Kidney tubule cell (primary cell): ENCODE data around the gene ALG2.

Experiments
- DNase-seq: peaks from one replicate; pipeline ENCODE4 v3.0.0-alpha.2; 2018; ENCODE audit warnings: low spot score

The ALG2 gene

DNA sequence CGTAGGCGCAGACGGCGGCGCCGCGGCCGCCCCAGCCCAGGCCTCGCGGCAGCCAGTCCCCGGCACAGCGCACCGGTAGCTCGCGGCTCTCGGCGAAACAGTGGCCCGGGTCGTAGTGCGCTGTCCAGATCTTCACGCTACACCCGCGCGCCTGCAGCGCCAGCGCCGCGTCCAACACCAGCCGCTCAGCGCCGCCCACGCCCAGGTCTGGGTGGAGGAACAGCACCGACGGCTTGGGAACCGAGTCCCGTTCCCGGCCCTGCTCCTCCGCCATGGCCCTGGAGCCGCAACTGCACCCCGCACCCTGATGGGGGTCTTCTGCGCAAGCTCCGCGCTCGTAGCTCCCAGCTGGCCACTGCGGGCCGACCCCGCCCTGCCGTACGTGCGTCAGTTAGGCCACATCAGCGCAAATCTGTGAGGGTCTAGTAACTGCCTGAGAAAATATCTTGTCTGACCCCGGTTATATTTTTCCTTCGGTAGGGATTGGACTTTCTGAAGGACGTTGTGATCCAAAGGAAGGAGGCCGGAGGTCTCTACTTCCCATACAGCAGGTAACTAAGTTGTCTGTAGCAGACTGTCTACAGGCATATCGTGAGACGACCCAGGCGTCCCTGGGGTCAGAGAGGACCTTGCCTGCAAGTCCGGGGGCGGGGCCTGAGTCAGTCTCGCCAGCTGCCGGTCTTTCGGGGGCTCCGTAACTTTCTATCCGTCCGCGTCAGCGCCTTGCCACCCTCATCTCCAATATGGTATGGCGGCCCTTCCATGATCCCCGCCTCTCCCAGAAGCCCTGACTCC is at the start of gene ALG2, which contains the start of gene SEC61B:
Gene ALG2, minus strand, starts transcription at position 322 of the 795 bp plus-strand sequence. Its CDS starts 48 bp downstream, at position 274.
Gene SEC61B, plus strand, starts transcription at position 662 of the 795 bp plus-strand sequence. Its CDS starts 82 bp downstream, at position 744.
- peak; percentile 96 for DNase-seq

- no peak for DNase-seq
Observed at GRCh38 chr9:99270491-99270890, 48.7 kb upstream of the ALG2 start.

DNA sequence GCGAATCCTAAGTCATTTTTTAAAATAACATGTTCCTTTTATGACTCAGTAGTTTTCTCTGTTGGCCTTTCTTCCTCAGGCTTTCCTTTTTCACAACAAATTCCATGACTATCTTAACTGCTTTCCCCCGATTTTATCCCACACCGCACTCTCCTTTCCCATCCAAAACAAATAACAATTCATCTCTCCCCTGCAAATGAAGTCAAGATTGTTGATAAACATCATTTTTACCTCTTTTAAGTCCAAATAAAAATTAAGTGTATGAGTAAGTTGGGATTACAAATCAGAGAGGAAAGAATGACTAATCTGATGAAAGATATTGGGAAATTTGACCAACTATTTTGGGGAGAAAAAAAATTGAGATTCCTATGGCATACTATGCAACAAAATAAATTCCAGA is 47.7 kb upstream of the ALG2 start:
- DNase-seq: no peak

DNA sequence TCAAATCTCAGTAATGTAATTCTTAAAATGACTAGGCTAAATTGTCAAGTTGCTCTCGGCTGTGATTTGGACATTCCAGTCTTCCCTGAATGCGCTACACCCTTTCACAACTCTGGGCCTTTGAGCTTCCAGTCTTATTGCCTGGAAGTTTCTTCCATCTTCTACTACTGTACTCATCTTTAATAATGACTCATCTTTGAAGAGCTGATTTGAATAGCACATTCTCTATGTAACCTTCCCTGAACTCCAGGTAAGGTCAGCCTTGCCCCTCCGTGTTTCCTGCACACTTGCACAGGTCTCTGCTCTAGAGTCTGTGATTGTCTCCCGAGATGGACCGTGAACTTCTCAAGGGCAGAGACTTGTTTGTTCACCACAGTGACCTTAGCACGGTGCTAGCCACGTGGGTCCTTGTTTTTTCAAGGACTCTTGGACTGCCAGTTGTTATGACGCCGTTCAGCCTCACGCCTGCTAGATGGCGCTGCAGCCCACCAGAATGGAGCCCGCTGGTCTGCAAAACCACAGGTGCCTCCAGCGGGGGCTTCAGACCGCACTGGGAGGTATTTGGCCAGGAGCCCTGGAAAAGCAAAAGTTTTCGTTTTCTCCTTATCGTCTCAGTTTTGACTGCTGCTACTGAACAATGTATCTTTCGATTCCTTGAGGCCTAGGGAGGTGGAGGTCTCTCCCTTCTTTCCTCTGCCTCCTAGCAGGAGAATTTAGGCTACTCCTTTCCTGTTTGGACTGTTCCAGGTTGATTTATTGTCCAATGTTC is 44.7 kb upstream of the ALG2 start:
- peak; percentile 71 for DNase-seq

GRCh38 chr9:99265691-99266090 is 43.9 kb upstream of the ALG2 start:
- DNase-seq: no peak

GRCh38 chr9:99264070-99264680 is 42.4 kb upstream of the ALG2 start:
- peak; percentile 41 for DNase-seq

- no peak for DNase-seq
Observed at GRCh38 chr9:99262949-99263418, 41.2 kb upstream of the ALG2 start.

DNA sequence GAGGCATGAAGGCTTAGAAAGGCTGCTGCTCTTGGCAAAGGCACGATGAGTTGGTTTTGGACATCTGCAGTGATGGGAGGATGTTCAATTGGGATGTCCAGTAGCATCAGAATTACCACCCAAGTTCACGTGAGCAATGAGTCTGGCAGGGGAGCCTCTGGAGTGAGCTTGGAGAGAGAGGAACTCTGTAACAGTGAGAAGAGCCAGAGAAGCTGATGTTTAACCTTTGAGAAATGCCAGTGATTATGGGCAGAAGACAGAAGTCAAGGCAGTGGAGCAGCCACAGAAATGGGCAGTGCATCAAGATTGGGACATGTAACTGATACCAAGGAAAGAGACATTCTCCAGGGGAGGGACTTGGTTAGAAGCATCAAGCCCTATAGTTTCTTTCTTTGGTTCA is 40.2 kb upstream of the ALG2 start:
- no peak for DNase-seq

GRCh38 chr9:99259231-99259918 is 37.6 kb upstream of the ALG2 start:
- peak; percentile 64 for DNase-seq

- no peak for DNase-seq
Observed at GRCh38 chr9:99257723-99258389, 36.1 kb upstream of the ALG2 start.

DNA sequence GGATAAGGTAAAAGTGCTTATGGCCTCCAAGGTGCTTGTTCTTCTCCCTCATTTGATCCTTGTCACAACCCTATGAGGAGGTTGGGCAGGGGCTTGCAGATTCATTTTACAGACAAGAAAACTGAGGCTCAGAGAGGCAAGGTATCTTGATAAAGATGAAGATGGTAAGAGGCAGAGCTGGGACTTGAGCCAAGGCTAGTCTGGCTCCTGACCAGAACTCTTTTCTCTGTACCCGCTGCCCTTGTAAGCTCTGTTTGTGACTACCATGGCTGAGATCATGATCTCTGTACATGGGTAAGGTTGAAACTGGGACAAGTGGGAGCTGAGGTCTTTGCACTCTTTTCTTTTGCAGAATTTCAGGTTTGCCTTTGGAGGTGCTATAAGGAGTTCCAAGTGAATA is 33.9 kb upstream of the ALG2 start:
- no peak for DNase-seq

- no peak for DNase-seq
Observed at GRCh38 chr9:99253772-99254431, 32.2 kb upstream of the ALG2 start.

- DNase-seq: no peak
Observed at GRCh38 chr9:99253134-99253533, 31.4 kb upstream of the ALG2 start.

GRCh38 chr9:99251157-99251556 is 29.4 kb upstream of the ALG2 start:
- no peak for DNase-seq

- DNase-seq: peak; percentile 73
Observed at GRCh38 chr9:99249619-99250018, 27.9 kb upstream of the ALG2 start.

DNA sequence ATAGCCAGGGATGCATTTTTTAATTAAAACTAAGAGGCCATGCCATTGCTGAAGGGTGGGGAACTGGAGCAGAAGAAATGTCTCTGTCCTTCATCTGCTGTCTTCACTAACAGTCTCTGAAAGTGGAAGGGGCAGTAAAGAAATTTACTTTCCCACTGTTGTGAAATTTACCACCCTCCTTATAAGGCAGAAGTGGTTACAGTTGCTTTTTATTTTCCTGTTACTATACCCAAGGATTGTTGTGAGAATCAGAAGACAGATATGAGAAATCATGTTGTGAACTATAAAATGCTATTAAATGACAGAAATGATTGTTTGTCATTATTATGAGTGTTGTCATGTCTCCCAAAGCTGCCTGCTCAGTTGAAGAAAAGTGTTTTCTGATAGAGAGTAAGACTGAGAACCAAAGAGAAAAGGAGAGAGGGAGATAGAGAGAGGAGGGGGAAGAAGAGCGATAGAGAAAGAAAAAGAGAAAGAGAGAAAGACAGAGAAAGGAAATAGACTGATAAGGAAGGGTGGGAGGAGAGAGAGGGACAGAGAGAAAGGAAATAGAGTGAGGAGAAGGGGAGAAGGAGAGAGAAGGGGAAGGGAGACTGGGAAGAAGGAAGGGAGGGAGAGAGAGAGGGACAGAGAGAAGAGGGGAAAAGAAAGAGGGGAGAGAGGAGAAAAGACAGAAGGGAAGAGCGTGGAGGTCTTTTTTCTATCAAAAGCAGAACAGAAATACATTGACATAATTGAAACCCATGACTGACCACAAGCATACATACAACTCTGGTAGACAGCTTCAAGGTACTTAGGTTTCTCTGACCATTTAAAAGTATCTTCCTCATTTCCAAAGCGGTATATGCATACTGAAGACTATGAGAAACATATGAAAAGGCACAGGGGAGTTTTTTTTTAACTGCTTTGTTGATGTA is 22.9 kb upstream of the ALG2 start:
- DNase-seq: no peak

GRCh38 chr9:99241106-99241505 is 19.4 kb upstream of the ALG2 start:
- DNase-seq: no peak

GRCh38 chr9:99239341-99240060 is 17.8 kb upstream of the ALG2 start:
- DNase-seq: peak; percentile 30

GRCh38 chr9:99238331-99238730 is 16.6 kb upstream of the ALG2 start:
- no peak for DNase-seq
